Fibroblast of mammary gland (primary cell): Measurements from ENCODE around the gene STK31.

Source experiments
- DNase-seq: peaks from one replicate; pipeline ENCODE4 v3.0.0-alpha.2; 2010; ENCODE audit warnings: low read depth
- H3K4me3 ChIP-seq: 2 replicates; pipeline ENCODE4 v1.5.1; 2011; ENCODE audit warnings: low read depth, mild to moderate bottlenecking, low read length, moderate library complexity; ENCODE audit not compliant: control insufficient read depth
- TF ChIP-seq, protein P1 (sequence below): conservative IDR thresholded peaks from 2 replicates; pipeline ENCODE4 v1.5.1; 2011; ENCODE audit warnings: low read depth, low read length, inconsistent platforms; ENCODE audit not compliant: control insufficient read depth, insufficient read depth

Gene STK31, protein sequence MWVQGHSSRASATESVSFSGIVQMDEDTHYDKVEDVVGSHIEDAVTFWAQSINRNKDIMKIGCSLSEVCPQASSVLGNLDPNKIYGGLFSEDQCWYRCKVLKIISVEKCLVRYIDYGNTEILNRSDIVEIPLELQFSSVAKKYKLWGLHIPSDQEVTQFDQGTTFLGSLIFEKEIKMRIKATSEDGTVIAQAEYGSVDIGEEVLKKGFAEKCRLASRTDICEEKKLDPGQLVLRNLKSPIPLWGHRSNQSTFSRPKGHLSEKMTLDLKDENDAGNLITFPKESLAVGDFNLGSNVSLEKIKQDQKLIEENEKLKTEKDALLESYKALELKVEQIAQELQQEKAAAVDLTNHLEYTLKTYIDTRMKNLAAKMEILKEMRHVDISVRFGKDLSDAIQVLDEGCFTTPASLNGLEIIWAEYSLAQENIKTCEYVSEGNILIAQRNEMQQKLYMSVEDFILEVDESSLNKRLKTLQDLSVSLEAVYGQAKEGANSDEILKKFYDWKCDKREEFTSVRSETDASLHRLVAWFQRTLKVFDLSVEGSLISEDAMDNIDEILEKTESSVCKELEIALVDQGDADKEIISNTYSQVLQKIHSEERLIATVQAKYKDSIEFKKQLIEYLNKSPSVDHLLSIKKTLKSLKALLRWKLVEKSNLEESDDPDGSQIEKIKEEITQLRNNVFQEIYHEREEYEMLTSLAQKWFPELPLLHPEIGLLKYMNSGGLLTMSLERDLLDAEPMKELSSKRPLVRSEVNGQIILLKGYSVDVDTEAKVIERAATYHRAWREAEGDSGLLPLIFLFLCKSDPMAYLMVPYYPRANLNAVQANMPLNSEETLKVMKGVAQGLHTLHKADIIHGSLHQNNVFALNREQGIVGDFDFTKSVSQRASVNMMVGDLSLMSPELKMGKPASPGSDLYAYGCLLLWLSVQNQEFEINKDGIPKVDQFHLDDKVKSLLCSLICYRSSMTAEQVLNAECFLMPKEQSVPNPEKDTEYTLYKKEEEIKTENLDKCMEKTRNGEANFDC

DNA sequence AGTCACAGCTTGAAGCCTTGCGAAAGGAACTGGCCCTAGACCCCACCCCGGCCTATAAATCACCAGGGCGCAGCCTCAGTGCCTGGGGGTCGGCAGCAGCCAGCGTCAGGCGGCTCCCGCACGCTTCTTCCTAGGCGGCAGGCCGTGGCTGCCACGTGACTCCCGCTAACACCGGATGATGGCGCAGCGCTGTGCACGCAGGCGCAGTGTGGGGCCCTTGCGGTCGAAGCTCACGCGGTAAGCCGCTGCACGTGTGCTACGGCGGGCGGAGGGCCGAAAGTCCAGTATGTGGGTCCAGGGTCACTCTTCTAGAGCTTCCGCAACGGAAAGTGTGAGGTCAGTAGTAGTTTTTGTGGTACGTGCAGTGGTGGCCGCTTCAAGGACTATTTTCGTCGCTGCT, at the start of gene STK31:
TSS of gene STK31 (plus strand) at position 220 of the 400 bp plus-strand sequence. CDS start at position 287, 67 bp downstream.
- no peak for DNase-seq
- TF ChIP-seq, protein P1, sequence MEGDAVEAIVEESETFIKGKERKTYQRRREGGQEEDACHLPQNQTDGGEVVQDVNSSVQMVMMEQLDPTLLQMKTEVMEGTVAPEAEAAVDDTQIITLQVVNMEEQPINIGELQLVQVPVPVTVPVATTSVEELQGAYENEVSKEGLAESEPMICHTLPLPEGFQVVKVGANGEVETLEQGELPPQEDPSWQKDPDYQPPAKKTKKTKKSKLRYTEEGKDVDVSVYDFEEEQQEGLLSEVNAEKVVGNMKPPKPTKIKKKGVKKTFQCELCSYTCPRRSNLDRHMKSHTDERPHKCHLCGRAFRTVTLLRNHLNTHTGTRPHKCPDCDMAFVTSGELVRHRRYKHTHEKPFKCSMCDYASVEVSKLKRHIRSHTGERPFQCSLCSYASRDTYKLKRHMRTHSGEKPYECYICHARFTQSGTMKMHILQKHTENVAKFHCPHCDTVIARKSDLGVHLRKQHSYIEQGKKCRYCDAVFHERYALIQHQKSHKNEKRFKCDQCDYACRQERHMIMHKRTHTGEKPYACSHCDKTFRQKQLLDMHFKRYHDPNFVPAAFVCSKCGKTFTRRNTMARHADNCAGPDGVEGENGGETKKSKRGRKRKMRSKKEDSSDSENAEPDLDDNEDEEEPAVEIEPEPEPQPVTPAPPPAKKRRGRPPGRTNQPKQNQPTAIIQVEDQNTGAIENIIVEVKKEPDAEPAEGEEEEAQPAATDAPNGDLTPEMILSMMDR, result no peak
- H3K4me3 ChIP-seq, result no peak within 1 kb of the TSS

DNA sequence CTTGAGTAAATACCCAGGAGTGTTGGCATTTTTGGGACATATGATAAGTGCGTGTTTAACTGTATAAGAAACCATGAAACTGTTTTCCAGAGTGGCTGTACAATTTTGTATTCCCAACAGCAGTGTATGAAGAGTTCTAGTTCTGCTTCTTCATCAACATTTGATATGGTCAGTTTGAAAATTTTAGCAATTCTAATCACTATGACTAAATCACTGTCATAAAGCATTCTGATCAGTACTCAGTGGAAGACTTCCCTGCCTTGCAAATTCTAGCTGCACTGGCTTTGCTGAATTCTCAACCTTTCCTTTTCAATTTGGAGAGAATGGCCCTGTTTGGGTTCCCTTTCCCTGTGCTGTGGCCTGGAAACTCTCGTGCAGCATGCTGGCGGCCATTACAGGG, 48.6 kb upstream of the STK31 start:
- TF ChIP-seq, protein P1, result no peak
- no peak for DNase-seq
- no peak overlapping the region for H3K4me3 ChIP-seq

DNA sequence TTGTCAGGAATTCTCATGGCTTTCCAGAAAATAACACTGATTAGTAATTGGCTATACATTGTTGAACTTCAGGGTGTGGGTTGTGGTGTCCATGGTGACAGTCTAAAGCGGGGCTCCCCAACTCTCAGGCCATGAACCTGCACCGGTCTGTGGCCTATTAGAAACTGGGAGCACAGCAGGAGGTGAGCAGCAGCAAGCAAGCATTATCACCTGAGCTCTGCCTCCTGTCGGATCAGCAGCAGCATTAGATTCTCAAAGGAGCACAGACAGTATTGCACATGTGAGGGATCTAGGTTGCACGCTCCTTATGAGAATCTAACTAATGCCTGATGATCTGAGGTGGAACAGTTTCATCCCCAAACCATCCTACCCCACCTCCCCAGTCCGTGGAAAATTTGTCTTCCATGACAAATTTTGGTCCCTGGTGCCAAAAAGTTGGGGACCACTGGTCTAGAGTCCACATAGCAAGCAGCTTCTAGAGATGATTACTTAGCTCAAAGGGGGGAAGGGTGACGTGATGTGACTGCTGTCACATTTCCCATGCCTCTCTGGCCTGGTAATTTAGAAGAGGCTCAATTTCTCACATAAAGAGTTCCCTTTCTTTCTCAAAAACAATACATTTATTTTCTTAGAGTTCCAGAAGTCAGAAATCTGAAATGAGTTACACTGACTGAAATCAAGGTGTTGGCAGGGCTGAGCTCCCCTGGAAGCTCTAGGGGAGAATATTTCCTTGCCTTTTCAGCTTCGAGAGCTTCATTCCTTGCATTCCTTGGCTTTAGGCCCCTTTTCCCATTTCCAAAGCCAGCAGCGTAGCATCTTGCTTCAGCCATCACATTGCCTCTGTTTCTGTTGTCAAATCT, 47.7 kb upstream of the STK31 start:
- no peak for DNase-seq
- no peak overlapping the region for H3K4me3 ChIP-seq
- TF ChIP-seq, protein P1, result no peak

DNA sequence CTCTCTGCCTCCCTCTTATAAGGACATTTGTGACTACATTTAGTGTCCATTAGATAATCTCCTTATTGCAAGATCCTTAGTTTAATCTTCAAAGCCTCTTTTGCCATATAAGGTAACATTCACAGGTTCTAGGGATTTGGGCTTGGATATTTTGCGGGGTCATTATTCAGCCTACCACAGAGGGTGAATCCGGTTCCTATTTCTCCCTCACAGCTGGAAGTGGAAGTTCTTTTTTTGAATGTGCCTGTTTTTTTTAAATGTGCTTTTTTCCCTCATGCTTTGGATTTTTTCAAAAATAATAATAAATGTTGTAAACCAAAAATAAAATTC, 47.1 kb upstream of the STK31 start:
- DNase-seq, result no peak
- TF ChIP-seq, protein P1, result no peak

DNA sequence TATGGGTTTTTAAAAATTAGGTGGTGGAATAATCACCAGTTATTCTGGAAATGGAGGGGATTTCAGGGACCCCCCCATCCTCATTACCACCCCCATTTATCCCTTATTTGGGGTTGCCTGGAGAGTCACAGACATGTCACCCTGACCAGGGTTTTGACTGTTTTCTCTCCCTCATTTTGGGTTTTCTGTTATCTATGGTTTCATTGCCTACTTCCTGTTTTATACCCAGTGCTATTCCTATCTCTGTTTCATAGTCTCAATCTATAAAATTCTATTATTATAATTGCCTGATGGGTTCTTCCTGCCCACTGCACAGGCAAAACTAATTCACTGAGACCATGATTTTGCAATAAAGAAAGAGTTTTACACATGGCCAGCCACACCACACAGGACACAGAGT, 45.9 kb upstream of the STK31 start:
- no peak for DNase-seq
- H3K4me3 ChIP-seq, result no peak overlapping the region
- TF ChIP-seq, protein P1, result no peak

More for the DNA sequence above, 47.1 kb upstream of the STK31 start:
- no peak overlapping the region for H3K4me3 ChIP-seq

DNA sequence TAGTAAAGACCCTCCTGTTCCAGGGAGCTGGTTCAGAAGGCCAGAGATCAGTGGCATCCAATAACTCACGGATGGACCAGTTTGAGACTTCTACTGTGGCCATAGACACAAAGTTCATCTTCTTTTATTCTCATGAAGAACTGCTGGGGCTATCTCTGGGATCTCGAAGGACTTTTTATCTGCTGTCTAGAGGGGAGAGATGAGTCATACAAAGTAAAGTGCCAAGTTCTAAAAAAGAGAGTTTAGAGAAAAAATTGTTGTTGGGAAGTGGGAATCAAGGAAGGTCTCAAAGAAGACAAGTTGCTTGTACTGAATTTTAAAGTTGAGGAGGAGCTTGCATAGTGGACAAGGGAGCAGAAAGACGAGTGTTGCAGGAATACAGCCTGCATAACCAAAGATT, 38.0 kb upstream of the STK31 start:
- no peak for DNase-seq
- TF ChIP-seq, protein P1, result no peak
- H3K4me3 ChIP-seq, result no peak overlapping the region
